Glutamatergic neuron (in vitro differentiated cells): ENCODE measurements around the gene FAM240B. TPM values are rescaled to one million over a fixed set of nuclear protein-coding genes. Genes with fewer than 3 reads are reported as not detected.

Experiments used
- DNase-seq: peaks from one replicate; pipeline ENCODE4 v3.0.0; 2022
- H3K27ac Mint-ChIP-seq: one replicate; pipeline ENCODE4 v1.8.0; 2020; ENCODE audit warnings: mild to moderate bottlenecking, mixed read lengths, inconsistent platforms; ENCODE audit not compliant: unreplicated experiment
- H3K27me3 Mint-ChIP-seq: one replicate; pipeline ENCODE4 v1.8.0; 2020; ENCODE audit warnings: mild to moderate bottlenecking, moderate library complexity, mixed read lengths, inconsistent platforms; ENCODE audit not compliant: unreplicated experiment
- H3K36me3 Mint-ChIP-seq: one replicate; pipeline ENCODE4 v1.8.0; 2020; ENCODE audit warnings: mild to moderate bottlenecking, mixed read lengths, inconsistent platforms; ENCODE audit not compliant: unreplicated experiment
- H3K4me1 Mint-ChIP-seq: one replicate; pipeline ENCODE4 v1.8.0; 2020; ENCODE audit warnings: mild to moderate bottlenecking, low read depth, mixed read lengths, inconsistent platforms; ENCODE audit not compliant: unreplicated experiment
- H3K4me3 Mint-ChIP-seq: one replicate; pipeline ENCODE4 v1.8.0; 2020; ENCODE audit warnings: mild to moderate bottlenecking, mixed read lengths, inconsistent platforms; ENCODE audit not compliant: unreplicated experiment
- H3K9me3 Mint-ChIP-seq: one replicate; pipeline ENCODE4 v1.8.0; 2020; ENCODE audit warnings: mild to moderate bottlenecking, moderate library complexity, mixed read lengths, inconsistent platforms; ENCODE audit not compliant: unreplicated experiment
- total RNA-seq: library from RNA; stranded (reverse); fragmentation: NEBNext Ultra II Directional; extraction: Animal tissue kit (Norgen Biotek cat#: 25700); gene quantifications from one replicate; pipeline ENCODE4 v1.2.1, GENCODE V29; 2021; ENCODE audit not compliant: unreplicated experiment
- TF ChIP-seq, protein P1 (sequence below): fragments of 200-600 bp; sonication (generic); IDR thresholded peaks from one replicate; pipeline ENCODE4 v1.5.0; 2021; ENCODE audit not compliant: partially characterized antibody, unreplicated experiment

The FAM240B gene
- total RNA-seq, 1 donor from 2014 or later = not detected

DNA sequence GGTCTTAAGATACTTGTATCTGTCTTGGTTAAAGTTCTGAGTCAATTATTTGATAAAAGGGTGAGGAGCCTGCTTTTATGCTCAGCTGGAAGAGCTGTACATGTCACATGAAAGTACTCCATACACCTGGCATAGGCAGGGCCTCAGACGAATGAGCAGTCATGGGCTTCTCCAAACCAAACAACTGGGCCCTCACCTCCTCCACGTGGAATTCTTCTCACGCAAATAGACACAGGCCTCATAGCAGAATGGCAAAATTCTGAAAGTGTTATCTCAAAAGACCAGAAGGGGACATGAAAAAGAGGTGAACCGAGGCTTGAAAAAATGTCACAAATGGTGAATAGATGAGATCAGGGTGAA is 48.6 kb downstream of the FAM240B start:
- Mint-ChIP-seq H3K4me1 (peaks cover 25% of the 10 kb centered on the region), H3K36me3 (no peaks in the 10 kb centered on the region), H3K27ac (peak overlapping the region; percentile 83), H3K27me3 (no peaks in the 10 kb centered on the region), H3K4me3 (no peak overlapping the region), H3K9me3 (no peaks in the 10 kb centered on the region)
- TF ChIP-seq, protein P1, sequence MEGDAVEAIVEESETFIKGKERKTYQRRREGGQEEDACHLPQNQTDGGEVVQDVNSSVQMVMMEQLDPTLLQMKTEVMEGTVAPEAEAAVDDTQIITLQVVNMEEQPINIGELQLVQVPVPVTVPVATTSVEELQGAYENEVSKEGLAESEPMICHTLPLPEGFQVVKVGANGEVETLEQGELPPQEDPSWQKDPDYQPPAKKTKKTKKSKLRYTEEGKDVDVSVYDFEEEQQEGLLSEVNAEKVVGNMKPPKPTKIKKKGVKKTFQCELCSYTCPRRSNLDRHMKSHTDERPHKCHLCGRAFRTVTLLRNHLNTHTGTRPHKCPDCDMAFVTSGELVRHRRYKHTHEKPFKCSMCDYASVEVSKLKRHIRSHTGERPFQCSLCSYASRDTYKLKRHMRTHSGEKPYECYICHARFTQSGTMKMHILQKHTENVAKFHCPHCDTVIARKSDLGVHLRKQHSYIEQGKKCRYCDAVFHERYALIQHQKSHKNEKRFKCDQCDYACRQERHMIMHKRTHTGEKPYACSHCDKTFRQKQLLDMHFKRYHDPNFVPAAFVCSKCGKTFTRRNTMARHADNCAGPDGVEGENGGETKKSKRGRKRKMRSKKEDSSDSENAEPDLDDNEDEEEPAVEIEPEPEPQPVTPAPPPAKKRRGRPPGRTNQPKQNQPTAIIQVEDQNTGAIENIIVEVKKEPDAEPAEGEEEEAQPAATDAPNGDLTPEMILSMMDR = no peak
- DNase-seq = no peak

DNA sequence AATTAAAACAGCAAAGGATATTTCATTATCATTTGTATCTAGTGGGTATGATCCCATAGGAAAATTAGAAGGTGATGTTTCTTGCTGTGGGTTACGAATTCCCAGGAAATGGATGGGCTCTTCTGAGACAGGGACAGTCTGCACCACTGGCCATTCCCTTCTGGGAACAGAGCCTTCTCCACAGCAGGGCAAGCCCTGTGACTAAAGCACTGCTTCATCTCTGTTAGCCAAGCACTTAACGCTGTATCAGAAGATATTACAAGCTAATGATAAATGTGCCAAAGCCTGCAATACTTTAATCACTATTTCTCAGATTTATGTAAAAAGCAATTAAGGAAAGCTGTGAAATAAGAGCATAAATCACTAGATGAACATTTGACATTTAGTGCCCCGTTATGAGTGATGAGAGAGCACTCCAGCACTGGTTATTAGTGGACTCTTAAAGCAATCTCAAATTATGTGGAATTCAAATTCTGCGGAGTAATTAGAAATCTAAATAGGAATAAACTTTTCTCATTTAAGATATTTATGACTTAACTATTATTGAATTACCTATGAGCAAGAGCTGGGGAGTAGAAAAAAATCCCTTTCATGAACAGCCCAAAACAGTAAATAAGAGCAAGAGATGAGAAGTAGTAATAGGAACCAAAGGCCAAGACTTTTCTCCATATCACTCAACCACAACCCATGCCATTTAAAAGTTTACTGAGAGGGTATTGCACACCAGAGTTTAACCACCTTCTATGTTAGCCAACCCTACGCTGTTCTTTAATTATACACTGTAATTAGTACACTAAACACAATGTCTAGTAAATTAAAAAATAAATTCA is 49.2 kb downstream of the FAM240B start:
- Mint-ChIP-seq H3K4me3 (no peak overlapping the region), H3K27ac (no peak overlapping the region), H3K27me3 (no peaks in the 10 kb centered on the region), H3K36me3 (no peaks in the 10 kb centered on the region), H3K9me3 (no peaks in the 10 kb centered on the region), H3K4me1 (peaks cover 25% of the 10 kb centered on the region)
- no peak for DNase-seq
- TF ChIP-seq, protein P1 = no peak

DNA sequence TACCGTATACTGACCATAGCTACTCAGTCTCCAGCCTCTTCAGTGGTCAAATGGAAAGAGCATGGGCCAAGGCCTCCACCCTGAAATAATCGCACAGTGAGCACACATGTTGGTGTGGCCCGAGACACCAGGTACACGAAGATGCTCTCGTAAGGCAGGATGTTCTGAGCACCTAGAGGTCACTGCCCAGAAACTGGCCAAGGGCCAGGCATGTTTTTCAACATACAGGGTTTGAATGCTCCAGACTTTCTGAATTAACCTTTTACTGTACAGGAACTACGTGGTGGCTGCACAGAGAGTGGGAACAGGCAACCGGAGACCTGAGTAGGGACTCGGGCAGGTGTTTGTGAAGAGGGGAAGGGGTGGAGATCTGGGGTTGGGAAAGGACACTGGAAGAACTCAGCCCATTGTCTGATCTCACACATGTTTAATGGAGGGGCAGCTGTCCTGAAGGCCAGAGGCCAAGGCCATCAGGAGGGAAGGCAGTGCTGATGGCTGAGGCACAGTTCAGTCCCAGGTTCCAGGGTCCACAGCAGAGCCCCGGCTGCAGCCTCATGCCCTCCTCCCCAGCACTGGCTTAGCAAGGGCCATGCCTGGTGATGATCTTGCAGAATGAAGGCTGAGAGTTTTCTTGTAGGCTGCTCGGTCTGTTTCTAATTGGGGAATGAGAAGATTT is 51.0 kb downstream of the FAM240B start:
- Mint-ChIP-seq H3K27me3 (no peaks in the 10 kb centered on the region), H3K36me3 (no peaks in the 10 kb centered on the region), H3K27ac (no peak overlapping the region), H3K4me3 (no peak overlapping the region), H3K9me3 (no peaks in the 10 kb centered on the region), H3K4me1 (peaks cover 23% of the 10 kb centered on the region)
- TF ChIP-seq, protein P1 = no peak
- no peak for DNase-seq

DNA sequence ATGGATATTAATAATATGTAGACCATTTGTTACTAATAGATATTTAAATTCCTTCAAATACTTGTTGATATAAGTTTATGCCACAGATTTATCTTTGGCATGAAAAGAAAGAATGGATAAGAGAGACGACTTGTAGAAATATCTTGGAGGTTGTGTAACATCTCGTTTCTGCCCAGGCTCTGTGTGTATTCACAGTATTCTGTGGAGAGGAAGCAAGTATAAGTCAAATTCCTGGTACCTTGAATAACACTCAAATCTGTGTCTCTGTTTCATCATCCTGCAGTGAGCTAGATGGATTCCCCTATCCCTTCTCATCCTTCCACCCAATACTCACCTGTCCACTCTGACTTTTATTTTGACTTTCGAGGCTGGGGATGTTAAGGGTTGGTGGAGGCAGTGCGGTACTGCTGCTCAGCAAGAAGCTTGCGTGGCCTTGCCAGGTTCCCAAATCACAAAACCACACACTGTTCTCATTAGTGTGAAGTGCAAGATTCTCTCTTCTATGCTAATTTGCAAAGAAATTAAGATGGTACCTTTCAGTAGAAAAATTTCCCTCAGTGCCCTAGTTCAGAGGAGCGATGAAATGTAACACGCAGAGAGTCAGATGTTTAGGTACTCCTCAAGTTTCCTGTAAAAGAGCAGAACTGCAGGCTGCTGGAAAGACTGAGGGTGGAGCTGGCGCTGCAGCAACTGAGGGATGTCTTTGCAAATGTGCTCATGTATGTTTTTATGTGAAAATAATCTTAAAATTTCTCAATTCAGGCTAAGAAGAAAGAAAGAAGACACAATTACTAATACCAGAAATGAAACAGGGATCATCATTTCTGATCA is 57.0 kb downstream of the FAM240B start:
- Mint-ChIP-seq H3K4me1 (no peaks in the 10 kb centered on the region), H3K4me3 (no peak overlapping the region), H3K9me3 (no peaks in the 10 kb centered on the region), H3K27ac (no peak overlapping the region), H3K36me3 (no peaks in the 10 kb centered on the region), H3K27me3 (no peaks in the 10 kb centered on the region)
- DNase-seq = peak; percentile 28
- TF ChIP-seq, protein P1 = no peak
